Stimulated activated CD4-positive, alpha-beta T cell treated with anti-CD3 and anti-CD28 coated beads, Interleukin-12 subunit alpha, Interleukin-12 subunit beta, amount 100 ng/mL, for 48 hours (primary cell): ENCODE data around the gene THSD7A.

Experiments
- DNase-seq, 3 donors: peaks; one replicate each; pipeline ENCODE4 v3.0.0-alpha.2; 2020; ENCODE audit warnings: low read depth in 2 of 3, low spot score in 1 of 3

THSD7A gene, protein sequence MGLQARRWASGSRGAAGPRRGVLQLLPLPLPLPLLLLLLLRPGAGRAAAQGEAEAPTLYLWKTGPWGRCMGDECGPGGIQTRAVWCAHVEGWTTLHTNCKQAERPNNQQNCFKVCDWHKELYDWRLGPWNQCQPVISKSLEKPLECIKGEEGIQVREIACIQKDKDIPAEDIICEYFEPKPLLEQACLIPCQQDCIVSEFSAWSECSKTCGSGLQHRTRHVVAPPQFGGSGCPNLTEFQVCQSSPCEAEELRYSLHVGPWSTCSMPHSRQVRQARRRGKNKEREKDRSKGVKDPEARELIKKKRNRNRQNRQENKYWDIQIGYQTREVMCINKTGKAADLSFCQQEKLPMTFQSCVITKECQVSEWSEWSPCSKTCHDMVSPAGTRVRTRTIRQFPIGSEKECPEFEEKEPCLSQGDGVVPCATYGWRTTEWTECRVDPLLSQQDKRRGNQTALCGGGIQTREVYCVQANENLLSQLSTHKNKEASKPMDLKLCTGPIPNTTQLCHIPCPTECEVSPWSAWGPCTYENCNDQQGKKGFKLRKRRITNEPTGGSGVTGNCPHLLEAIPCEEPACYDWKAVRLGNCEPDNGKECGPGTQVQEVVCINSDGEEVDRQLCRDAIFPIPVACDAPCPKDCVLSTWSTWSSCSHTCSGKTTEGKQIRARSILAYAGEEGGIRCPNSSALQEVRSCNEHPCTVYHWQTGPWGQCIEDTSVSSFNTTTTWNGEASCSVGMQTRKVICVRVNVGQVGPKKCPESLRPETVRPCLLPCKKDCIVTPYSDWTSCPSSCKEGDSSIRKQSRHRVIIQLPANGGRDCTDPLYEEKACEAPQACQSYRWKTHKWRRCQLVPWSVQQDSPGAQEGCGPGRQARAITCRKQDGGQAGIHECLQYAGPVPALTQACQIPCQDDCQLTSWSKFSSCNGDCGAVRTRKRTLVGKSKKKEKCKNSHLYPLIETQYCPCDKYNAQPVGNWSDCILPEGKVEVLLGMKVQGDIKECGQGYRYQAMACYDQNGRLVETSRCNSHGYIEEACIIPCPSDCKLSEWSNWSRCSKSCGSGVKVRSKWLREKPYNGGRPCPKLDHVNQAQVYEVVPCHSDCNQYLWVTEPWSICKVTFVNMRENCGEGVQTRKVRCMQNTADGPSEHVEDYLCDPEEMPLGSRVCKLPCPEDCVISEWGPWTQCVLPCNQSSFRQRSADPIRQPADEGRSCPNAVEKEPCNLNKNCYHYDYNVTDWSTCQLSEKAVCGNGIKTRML (N-terminal part only)

DNA sequence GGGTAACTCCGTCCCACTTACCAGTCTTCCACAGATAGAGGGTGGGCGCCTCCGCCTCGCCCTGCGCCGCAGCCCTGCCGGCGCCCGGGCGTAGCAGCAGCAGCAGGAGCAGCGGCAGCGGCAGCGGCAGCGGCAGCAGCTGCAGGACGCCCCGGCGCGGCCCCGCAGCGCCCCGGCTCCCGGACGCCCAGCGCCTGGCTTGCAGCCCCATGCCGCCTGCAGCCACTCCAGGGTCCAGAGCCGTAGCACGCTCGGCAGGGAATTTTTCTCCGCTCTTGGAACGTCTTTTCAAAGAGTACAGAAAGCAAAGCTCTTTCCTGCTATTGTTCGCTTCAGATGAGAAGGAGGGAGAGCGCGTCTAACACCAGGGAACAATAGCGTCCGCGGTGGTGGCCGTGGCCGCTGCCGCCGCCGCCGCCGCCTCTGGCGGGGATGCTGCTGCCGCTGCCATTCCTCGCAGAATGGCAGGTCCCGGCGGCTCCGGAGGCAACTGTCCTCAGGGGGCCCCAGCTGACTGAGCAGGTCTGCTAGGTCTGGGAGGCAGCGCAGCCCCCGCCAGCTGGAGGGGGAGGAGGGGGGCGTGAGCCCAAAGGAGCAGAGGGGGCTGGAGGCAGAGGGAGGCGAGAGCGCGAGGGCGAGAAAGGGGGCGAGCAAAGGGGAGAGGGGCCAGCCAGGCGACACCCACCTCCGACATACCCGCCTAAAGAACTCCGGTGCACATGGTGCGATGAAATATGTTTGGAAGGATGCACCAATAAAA is at the start of gene THSD7A:
TSS of gene THSD7A (minus strand) at position 463 of the 760 bp plus-strand sequence. CDS start at position 211, 252 bp downstream.
- peak in 1 of 3 donors; percentile 1 for DNase-seq

DNA sequence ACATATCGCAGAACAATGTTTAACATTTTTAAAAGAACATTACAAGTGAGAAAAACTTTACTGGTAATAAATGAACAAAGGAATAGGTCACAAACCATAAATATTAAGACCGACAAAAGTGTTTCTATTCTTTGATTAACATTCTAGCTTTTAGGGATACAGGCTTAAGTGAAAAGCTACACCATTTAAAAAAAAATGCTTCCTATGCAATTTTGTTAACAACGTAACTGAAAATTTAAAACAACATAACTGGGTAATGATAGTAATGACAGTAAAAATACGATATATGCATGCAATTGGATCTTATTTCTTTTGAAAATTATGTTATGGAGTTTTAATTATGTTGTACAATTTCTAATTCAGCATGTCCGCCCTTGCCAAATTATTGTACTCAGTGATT is 49.7 kb upstream of the THSD7A start:
- DNase-seq = no peak

DNA sequence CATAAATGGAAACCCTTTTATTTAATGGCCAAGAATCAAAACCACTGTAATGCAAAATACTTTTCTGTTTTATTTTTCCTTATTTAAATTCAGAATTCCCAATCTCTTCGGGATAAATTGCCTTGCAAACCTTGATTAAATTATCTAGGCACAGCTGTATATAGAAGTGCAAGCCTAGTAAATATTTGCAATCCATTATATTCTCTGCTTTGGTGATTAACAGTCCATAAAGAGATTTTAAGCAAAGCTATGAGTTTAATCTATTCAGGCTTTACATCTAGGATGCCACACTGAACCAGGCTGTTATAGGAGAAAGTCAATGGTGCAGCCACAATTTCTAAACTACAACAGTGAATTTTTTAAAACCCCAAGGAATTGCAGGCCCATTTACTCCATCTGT is 43.6 kb upstream of the THSD7A start:
- DNase-seq = no peak

DNA sequence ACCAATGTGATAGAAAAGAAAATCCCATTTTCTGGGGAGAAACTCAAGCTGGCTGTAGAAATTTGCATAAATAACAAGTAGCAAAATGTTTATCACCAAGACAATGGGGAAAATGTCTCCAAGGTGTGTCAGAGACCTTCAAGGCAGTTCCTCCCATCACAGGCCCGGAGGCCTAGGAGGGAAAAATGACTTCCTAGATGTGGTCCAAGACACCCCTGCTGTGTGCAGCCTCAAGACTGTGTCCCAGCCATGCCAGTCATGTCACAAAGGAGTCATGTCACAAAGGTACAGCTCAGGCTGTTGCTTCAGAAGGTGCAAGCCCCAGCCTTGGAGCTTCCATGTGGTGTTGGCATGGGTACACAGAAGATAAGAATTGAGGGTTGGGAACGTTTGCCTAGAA is 33.7 kb upstream of the THSD7A start:
- no peak for DNase-seq

DNA sequence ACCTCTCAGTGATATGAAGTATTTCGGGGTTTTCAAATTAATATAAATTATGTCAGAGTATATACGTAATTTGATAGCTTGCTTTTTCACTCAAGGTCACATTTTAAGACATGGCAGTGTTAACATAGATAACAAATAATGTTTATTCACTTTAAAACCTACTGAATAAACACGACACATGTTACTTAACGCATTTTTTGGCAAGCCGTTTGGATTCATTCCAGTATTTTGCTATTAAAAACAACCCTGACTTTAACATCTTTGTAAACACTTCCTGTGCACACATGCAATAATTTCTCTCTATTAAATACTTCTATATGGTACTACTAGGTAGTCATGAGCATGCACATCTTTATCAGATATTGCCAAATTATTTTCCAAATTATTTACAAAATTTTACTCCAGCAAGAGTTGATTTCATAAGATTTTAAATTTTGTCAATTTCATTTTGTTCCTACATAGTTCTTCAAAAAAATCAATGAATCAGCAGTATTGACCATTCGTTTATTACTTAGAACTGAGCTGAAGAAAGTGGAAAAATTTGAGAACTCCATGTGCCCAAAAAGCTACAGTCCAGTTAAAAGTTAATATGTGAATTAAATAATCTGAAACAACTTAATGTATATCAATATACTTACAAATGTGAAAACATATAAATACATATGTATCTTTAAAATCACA is 26.8 kb upstream of the THSD7A start:
- DNase-seq = no peak

DNA sequence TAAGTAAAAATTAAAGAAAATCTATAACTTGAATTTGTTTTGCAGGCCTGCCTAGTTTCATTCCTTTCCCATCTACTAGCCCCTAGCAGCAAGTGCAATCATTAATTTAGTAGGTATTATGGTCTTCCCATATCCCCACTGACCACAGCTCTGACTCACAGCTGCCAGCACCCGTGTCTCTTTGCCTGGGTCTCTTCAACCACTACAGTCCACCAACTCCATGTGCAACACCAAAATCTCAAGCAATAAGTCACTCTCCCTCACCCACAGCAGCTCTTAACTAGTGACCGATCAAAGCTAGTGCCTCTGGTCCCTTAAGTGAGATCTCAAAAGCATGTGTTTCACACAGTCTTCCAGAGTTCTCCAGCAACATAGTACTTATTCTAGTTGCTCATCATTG is 26.0 kb upstream of the THSD7A start:
- DNase-seq = no peak

DNA sequence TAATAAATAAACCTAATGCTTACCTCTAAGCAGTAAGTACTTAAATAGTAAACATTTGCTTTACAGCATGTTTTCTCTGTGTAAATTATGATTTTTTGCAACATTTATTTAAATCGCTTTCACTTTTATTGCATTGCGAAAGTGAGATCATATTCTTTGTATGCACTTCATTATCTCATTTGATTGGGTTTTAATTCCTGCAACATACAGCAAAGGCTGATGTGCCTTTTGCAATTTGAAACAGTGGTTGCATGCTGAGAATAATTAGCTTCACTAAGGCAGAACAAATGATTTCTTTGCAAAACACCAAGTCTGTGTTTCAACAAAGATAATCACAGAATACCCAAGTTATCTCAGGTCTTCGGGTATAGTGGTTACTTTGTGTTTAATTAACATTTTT is 16.3 kb upstream of the THSD7A start:
- no peak for DNase-seq

DNA sequence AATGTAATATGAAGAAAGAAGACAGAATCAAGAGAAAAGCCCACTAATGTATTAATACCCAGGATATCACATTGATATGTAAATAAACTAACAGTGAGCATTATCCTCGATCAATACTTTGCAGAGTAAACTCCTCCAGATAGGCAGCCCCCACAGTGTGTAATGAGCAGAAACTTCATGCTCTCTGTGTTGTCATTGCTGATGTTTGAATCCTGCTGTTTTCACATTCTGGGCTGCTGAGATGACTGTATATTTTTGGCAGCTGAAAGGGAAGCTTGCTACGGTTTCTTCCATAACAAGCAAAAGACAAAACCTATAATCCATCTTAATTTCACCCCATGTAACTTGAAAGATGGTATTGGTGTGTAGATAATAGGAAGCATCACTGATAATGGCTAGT is 15.3 kb upstream of the THSD7A start:
- DNase-seq = no peak

DNA sequence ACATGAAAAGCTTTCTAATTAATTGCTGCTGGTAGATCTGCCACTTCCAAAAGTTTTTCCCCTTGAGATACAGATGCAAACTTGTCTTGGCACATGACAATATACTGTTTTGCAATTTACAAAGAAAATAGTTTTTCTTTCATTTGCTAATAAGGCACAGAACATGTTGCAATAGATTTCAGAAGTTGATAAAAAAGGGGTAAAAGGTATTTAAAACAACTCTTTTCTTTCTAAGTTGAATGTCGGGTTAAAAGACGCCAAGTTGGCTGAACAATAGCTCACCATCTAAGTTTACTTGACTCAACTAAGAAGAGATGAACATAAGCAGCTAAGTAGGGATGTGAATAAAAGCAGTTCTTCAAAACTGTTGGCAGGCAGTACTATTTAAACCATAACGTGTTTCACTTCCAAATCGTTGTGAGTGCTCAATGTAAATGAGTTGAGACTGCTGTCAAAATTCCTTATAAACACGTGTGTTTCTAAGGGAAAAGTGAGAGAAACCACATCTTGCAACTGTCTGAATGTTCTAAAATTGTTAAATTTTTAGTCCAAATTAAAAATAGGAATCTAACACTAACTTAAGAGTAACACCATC is 14.5 kb upstream of the THSD7A start:
- no peak for DNase-seq

DNA sequence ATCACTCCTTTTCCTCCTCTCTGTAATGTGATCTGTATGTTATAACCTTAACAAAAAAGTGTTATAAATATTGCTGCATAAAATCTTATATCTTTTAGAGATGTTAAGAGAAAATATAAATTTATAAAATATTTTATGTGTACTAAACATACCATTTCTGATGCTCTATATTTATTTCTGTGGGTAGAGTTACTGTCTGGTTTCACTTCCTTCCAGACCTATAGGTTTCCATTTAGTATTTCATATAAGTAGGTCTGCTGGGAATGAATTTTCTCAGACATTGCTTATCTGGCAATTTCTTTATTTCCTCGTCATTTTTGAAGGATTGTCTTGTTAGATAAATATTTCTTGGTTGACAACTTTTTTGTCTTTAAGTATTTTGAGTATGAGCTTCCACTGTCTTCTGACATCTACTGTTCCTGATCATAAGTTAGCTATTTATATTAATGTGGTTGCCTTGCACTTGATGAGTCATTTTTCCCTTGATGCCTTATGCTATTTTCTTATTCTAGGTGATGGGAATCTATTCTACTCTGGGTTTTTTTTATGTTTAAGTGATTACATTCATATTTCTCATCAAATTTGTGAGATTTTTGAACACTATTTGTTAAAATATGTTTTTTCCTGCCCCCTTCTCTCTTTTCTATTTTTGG is 11.2 kb upstream of the THSD7A start:
- DNase-seq = no peak

DNA sequence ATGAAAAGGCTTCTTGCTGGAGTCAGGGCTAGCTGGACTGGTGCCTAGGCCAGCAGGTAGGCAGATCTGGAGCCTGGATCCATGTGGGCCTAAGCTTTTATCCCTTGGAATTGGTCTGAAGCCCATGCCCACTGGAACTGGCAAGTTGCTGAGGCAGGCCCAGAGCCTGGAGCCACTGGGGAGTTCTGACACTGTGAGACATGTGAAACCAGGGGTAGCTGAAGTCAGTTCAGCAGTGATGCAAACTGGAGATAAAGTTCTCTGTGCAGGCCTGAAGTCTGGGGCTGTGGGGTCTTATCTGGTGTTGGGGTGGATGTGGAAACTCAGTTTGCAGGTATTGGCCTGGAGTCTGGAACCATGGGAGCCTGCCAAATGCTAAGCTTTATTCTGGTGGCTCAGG is 9.7 kb upstream of the THSD7A start:
- no peak for DNase-seq

DNA sequence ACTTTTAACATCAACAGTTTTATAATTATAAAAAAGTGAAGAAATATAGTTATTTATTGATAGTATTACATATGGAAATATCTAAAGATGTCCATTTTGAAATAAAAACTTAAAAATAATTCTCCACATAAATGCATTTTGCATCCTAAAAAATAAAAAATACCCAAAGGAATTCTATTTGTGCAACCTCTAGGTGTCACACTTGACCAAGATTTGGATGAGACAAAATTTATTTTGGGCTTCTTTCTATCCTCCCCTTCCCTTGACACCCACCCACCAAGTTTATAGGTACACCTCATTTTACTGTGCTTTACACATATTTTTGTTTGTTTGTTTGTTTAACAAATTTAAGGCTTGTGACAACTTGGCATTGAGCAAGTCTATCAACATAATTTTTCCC is 3.3 kb upstream of the THSD7A start:
- DNase-seq = no peak

DNA sequence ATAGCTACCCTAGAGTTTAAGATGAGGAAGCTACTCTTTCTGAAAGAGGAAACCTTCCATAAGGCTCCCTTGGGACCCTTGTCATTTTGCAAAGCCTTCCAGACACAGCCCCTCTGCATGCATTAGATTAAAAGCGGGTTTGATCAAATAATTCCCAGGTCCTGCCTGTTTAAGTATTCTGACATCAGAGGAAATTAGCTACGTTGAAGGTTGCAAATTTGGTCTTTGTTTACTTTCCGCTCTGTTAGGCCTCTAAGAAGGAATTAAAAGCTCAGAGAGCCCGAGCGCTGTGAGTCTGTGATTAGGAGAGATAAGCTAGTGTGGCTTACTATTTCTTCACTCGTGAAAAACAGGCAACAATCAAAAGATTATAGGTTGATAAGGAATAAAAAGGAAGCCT is 1.4 kb upstream of the THSD7A start:
- DNase-seq = no peak

DNA sequence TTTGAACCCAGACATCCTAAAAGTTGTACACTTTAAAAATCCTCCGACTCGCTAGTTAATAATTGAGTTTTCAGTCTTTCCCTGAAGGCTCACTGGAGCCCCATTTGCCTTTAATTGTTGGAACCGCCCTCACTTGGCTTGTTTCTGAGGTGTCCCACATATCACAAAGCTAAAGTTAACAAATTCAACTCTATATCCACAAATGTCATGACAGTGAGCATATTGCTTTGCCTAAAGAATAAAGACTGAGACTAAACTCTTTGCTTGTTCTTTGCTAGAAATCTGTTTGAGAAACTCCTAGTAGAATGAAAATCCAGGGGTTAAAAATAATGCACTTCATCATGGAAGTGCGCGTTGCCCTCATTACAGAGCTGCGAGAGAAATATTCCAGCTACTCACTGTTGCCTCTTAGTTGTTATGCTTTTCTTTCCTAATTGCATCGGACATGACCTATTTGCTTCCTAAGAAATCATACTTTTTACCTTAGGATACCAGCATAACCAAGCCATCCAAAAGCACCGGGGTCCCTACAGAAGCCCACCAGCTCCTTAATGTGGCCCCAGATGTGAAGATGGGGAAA is 752 bp downstream of the THSD7A start:
- no peak for DNase-seq

DNA sequence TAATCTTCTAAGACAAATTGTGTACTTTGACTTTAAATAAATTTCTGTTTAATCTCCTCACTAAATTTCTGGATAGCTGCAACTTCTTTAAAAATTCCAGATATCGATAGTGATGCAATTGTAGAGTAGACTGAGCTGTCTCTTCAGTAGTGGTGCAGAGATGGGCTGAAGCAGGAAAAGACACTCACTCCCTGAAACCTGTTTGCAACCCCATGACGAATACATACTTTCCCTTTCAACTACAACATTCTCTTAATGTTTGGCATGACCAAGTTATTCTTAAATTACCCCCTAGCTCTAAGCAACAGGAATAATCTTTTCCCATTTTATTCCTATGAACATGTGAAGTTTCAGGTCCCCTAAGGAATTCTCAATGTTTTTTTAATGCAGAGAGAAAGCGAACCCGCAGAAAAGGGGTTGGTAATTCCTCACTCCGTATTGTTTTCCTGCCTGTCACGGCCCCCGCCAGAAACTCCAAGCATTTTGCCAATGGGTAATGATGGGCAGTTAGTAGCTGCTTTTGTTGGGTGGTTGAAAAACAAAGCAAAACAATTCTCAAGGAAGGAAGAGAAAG is 1.3 kb downstream of the THSD7A start:
- DNase-seq = no peak

DNA sequence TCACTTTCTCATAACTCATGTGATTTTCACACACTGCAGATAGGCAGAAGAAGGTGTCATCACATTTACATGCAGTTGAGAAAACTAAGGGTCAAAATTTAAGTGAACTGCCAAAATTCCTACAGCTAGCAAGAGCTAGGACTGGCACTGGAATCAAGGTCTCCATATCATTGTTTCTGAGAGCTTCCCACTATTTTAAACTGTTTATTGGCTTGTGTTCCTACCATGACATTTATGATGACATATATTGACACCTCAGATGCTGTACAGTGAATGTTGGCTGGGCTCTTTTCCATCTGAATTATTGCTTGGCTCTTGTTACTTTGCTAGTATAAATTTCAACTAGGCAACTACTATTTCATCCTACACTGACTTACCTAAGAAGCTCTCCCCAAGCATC is 2.0 kb downstream of the THSD7A start:
- no peak for DNase-seq

DNA sequence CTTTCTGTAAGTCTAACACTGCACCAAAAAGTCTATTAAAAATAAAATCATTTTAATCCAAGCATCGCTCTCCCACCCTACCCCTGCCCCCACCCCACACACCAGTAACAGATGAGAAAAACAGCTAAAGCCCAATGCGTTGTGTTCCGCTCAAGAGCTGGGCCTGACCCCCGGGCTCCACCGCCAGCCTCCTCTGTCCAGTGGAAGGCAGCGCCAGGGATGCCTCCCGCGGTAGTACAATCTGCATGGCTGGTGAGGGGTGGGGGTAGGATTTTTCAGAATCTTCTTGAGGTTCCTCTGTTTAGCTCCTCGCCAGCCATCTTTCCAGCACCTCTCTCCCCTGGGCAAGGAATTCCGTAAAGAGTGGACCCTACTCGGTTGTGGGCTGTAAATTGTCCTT is 12.1 kb downstream of the THSD7A start:
- no peak for DNase-seq

DNA sequence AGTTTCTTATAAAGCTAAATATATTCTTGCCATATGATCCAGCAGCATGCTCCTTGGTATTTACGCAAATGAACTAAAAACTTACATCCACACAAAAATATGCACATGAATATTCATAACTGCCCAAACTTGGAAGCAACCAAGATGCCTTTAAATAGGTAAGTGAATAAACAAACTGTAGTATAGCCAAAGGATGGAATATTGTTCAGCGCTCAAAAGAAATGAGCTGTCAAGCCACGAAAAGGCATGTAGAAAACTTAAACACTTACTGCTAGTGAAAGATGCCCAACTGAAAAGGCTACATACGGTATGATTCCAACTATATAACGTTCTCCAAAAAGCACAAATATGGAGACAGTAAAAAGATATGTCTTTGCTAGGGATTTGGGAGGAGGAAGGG is 12.7 kb downstream of the THSD7A start:
- DNase-seq = no peak

DNA sequence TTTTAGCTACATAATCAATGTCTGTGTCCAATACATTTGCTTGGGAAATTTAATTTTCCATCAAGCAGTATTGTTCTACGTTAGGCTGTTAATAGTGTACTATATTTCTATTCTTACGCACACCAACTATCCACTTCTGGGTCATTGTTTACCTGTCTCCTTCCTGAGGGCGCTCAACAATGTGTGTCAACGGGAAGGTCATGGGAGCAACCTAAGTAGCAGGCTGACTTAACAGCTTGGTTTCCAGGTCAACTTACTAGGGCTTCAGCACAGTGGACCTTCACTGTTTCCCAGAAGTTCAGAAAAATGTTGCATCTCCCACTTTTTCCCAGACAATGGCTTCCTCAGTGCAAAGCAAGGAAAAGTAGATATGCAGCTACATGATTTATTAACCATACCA is 13.7 kb downstream of the THSD7A start:
- no peak for DNase-seq
